ENCODE results near the gene TFR2. TPM values are rescaled to one million over a fixed set of nuclear protein-coding genes. Genes with fewer than 3 reads are reported as not detected.

Gene TFR2
- polyA plus RNA-seq, 4 donors = 1.2 to 1.3 TPM; not detected in 2

DNA sequence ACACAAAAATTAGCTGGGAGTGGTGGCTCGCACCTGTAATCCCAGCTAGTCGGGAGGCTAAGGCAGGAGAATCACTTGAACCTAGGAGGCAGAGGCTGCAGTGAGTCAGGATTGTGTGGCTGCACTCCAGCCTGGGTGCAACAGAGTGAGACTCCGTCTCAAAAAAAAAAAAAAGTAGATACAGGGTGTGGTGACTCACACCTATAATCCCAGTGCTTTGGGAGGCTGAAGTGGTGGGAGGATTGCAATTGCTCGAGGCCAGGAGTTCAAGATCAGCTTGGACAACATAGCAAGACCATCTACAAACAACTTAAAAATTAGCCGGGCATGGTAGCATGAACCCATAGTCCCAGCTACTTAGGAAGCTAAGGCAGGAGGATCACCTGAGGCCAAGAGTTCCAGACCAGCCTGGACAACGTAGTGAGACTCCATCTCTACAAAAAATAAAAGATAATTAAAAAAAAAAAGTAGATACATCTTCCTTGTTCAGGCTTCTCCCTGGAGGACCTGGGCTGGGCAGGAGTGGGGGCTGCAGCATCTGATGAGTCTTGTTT is 27.0 kb downstream of the TFR2 start:
- Histone ChIP-seq H3K27ac (ENCODE audit: low read depth in 1 of 3, low read length in 2 of 3) (no peak overlapping the region), H3K27me3 (ENCODE audit: control insufficient read depth in 3 of 3, insufficient read depth in 3 of 3, low read length in 3 of 3) (no peaks in the 10 kb centered on the region), H3K4me3 (ENCODE audit: low read depth in 1 of 3, low read length in 3 of 3) (no peak overlapping the region), H3K4me1 (ENCODE audit: control insufficient read depth in 3 of 3, insufficient read depth in 2 of 3, low read depth in 1 of 3, low read length in 2 of 3) (peaks cover 0 to 6% (median 2%) of the 10 kb centered on the region in 3 donors), H3K9me3 (ENCODE audit: control insufficient read depth in 2 of 2, insufficient read depth in 1 of 2, low read depth in 1 of 2, low read length in 1 of 2) (no peaks in the 10 kb centered on the region), H3K36me3 (ENCODE audit: control insufficient read depth in 3 of 3, insufficient read depth in 2 of 3, low read depth in 1 of 3, low read length in 3 of 3) (peaks cover 0 to 11% (median 3%) of the 10 kb centered on the region in 3 donors)
- 72 to 90% (median 81%) methylated on average over 6 of the region's 6 CpGs for WGBS, 3 donors
- DNase-seq (no peak), FAIRE-seq (no peak)

DNA sequence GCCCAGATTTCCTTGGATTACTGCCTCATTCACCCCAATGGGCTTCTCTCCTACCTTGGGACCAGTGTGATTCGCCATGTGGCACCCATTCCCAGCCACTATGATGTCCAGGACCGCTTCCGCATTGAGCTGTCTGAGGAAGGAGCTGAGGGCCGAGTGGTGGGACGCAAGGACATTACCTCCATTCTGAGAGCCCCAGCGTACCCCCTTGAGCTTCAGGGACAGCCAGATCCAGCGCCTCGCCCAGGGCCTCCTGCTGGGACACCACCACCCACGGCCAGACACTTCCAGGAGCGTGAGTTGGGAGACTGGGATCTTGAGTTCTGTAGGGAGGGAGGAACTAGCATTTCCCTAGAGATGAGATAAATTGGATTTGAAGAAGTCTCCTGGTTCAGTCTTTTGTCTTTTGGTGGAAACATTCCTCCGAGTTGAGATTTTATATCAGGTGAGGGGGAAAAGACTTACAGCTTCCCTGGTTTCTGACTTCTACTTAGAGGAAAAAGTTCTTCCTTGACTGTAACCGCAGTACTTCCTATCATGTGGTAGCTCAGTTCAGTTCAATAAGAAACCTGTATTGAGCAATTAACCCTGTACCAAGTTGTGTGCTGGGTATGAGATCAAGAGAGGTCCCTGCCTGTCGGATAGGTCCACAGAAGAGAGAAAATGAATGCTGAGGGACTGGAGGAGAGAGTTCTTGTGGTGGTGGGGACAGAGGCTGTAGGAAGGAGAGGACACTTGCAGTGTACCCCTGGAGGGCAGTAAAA is 27.8 kb downstream of the TFR2 start:
- Histone ChIP-seq H3K27ac (ENCODE audit: low read depth in 1 of 3, low read length in 2 of 3) (no peak overlapping the region), H3K36me3 (ENCODE audit: control insufficient read depth in 3 of 3, insufficient read depth in 2 of 3, low read depth in 1 of 3, low read length in 3 of 3) (peaks cover 0 to 11% (median 3%) of the 10 kb centered on the region in 3 donors), H3K27me3 (ENCODE audit: control insufficient read depth in 3 of 3, insufficient read depth in 3 of 3, low read length in 3 of 3) (no peaks in the 10 kb centered on the region), H3K4me3 (ENCODE audit: low read depth in 1 of 3, low read length in 3 of 3) (no peak overlapping the region), H3K4me1 (ENCODE audit: control insufficient read depth in 3 of 3, insufficient read depth in 2 of 3, low read depth in 1 of 3, low read length in 2 of 3) (peaks cover 0 to 6% (median 2%) of the 10 kb centered on the region in 3 donors), H3K9me3 (ENCODE audit: control insufficient read depth in 2 of 2, insufficient read depth in 1 of 2, low read depth in 1 of 2, low read length in 1 of 2) (no peaks in the 10 kb centered on the region)
- WGBS, 3 donors = 87 to 89% (median 88%) methylated on average over 13 of the region's 13 CpGs
- DNase-seq (no peak), FAIRE-seq (no peak)

DNA sequence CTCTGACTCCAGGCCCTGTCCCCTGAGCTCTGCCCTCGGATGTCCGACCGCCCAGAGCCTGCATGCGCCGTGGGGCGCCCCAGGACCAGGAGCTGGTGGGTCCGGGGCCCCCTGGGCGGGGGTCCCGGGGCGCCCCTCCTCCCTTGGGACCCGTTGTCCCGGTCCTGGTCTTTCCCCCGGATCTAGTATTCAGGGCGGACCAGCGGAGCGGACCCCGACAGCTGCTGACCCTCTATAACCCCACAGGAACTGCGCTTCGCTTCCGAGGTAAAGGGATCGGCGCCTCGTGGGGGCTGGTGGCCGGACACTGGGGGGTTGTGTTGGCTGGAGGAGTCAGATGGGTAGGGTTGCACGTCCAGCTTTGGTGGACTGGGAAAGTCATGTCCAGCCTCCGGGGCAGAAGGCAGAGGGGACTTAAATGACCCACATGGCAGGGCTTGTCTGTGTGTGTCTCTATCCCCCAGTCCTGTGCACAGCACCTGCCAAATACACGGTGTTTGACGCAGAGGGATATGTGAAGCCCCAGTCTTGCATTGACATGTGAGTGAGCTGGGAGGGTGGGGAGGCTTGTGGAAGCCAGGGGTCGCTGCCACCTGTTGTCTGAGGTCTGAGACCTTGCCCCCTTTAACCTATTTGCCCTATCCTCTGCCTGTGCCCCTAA is 28.5 kb downstream of the TFR2 start:
- H3K27ac ChIP-seq (ENCODE audit: low read depth in 1 of 3, low read length in 2 of 3) = peak overlapping the region in 1 of 3 donors; percentile 46
- 3 to 5% (median 4%) methylated on average over 28 to 29 of the region's 29 CpGs for WGBS, 3 donors
- peaks cover 0 to 13% (median 3%) of the 10 kb centered on the region in 3 donors for H3K36me3 ChIP-seq (ENCODE audit: control insufficient read depth in 3 of 3, insufficient read depth in 2 of 3, low read depth in 1 of 3, low read length in 3 of 3)
- H3K27me3 ChIP-seq (ENCODE audit: control insufficient read depth in 3 of 3, insufficient read depth in 3 of 3, low read length in 3 of 3) = peaks cover 0 to under 1% (median 0%) of the 10 kb centered on the region in 3 donors
- DNase-seq = no peak
- H3K4me3 ChIP-seq (ENCODE audit: low read depth in 1 of 3, low read length in 3 of 3) = peak overlapping the region; percentile 47 to 76 (median 76)
- no peak for FAIRE-seq
- H3K9me3 ChIP-seq (ENCODE audit: control insufficient read depth in 2 of 2, insufficient read depth in 1 of 2, low read depth in 1 of 2, low read length in 1 of 2) = no peaks in the 10 kb centered on the region
- H3K4me1 ChIP-seq (ENCODE audit: control insufficient read depth in 3 of 3, insufficient read depth in 2 of 3, low read depth in 1 of 3, low read length in 2 of 3) = peaks cover 0 to 6% (median 2%) of the 10 kb centered on the region in 3 donors

DNA sequence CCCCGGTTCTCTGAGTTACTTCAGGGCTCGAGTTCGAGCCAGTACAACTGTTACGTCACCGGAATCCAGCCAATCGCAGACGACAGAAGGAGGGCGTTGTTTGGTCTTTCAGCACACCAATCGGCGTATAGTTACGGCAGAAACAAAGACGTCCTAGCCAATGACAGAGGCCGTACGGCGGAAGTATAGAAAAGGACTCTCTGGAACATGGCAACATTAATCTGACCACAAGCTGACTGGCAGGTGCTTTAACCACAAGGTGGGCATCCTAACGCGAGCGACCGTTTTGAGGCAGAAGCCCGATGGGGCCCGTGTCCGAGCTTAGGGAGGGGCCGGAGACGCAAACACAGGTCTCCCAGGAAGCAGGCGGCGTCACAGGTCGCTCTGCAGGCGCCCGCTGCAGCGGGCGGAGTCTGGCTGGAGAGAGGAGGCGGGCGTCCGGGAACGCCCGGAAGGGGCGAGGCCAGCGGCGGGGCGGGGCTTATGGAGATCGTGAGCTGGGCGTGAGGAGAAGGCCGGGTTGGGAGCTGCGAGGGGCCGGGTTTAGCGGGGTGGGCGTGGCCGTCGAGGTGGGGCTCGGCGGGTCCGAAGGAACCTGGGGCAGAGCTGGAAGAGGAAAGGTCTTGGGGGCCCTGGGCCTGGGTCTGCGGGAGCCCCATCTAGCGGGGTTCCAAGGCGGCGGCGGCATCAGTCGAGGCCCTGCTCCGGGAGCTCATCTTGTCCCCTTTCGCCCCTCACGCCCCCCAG is 29.2 kb downstream of the TFR2 start, which contains the start of gene MOSPD3:
Gene MOSPD3, plus strand, starts transcription at position 558 of the 747 bp plus-strand sequence. CDS start 252 bp downstream, outside the sequence.
- peak within 1 kb of the TSS; percentile 90 to 94 (median 93) for H3K27ac ChIP-seq (ENCODE audit: low read depth in 1 of 3, low read length in 2 of 3)
- H3K27me3 ChIP-seq (ENCODE audit: control insufficient read depth in 3 of 3, insufficient read depth in 3 of 3, low read length in 3 of 3) = peaks cover 0 to 5% (median 0%) of the 10 kb centered on the region in 3 donors
- peaks cover 0 to 14% (median 3%) of the 10 kb centered on the region in 3 donors for H3K36me3 ChIP-seq (ENCODE audit: control insufficient read depth in 3 of 3, insufficient read depth in 2 of 3, low read depth in 1 of 3, low read length in 3 of 3)
- WGBS, 3 donors = 0% methylated on average over 54 to 61 of the region's 61 CpGs
- peak; percentile 99 to 100 for DNase-seq
- H3K4me1 ChIP-seq (ENCODE audit: control insufficient read depth in 3 of 3, insufficient read depth in 2 of 3, low read depth in 1 of 3, low read length in 2 of 3) = peaks cover 0 to 6% (median 2%) of the 10 kb centered on the region in 3 donors
- no peak for FAIRE-seq
- peak within 1 kb of the TSS; percentile 47 to 76 (median 76) for H3K4me3 ChIP-seq (ENCODE audit: low read depth in 1 of 3, low read length in 3 of 3)
- H3K9me3 ChIP-seq (ENCODE audit: control insufficient read depth in 2 of 2, insufficient read depth in 1 of 2, low read depth in 1 of 2, low read length in 1 of 2) = no peaks in the 10 kb centered on the region

DNA sequence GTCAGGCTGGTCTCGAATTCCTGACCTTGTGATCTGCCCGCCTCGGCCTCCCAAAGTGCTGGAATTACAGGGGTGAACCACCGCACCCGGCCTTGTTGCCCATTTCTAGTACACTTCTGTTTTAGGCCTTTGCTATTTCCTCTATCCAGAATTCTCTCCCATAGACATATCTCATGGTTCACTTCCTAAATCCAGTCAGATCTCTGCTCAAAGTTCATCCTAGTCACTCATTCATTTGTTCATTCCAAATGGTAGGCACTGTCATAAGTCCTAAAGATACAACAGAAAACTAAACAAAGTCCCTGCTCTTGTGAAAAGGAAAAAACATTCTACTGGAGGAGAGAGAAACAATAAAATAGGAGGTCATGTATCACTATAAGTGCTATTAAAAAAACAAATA is 31.4 kb downstream of the TFR2 start:
- 90 to 94% (median 91%) methylated on average over 5 of the region's 5 CpGs for WGBS, 3 donors

DNA sequence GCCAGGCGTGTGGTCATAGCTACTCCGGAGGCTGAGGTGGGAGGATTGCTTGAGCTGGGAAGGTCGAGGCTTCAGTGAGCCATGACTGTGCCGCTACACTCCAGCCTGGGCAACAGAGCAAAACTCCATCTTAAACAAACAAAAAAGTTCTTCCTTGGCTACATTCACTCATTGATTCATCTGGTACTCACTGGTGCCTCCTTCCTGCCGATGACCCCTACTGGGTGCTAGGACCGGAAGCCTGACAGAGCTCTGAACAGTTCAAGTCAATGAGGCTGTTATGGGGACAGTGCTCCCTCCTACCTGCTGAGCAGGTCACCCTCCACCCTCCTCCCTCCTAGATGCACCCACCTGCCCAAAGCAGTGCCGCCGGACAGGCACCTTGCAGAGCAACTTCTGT is 34.2 kb downstream of the TFR2 start:
- WGBS, 3 donors = 73 to 90% (median 77%) methylated on average over 6 to 8 of the region's 8 CpGs
- peaks cover 0 to 21% (median 3%) of the 10 kb centered on the region in 3 donors for H3K4me1 ChIP-seq (ENCODE audit: control insufficient read depth in 3 of 3, insufficient read depth in 2 of 3, low read depth in 1 of 3, low read length in 2 of 3)
- H3K9me3 ChIP-seq (ENCODE audit: control insufficient read depth in 2 of 2, insufficient read depth in 1 of 2, low read depth in 1 of 2, low read length in 1 of 2) = no peaks in the 10 kb centered on the region
- no peak for FAIRE-seq
- H3K4me3 ChIP-seq (ENCODE audit: low read depth in 1 of 3, low read length in 3 of 3) = no peak overlapping the region
- H3K27ac ChIP-seq (ENCODE audit: low read depth in 1 of 3, low read length in 2 of 3) = no peak overlapping the region
- no peak for DNase-seq
- H3K27me3 ChIP-seq (ENCODE audit: control insufficient read depth in 3 of 3, insufficient read depth in 3 of 3, low read length in 3 of 3) = peaks cover 0 to 50% (median 0%) of the 10 kb centered on the region in 3 donors
- peaks cover 0 to 6% (median 0%) of the 10 kb centered on the region in 3 donors for H3K36me3 ChIP-seq (ENCODE audit: control insufficient read depth in 3 of 3, insufficient read depth in 2 of 3, low read depth in 1 of 3, low read length in 3 of 3)

More for the DNA sequence above, 31.4 kb downstream of the TFR2 start:
- Histone ChIP-seq H3K36me3 (ENCODE audit: control insufficient read depth in 3 of 3, insufficient read depth in 2 of 3, low read depth in 1 of 3, low read length in 3 of 3) (peaks cover 0 to 17% (median 3%) of the 10 kb centered on the region in 3 donors), H3K4me1 (ENCODE audit: control insufficient read depth in 3 of 3, insufficient read depth in 2 of 3, low read depth in 1 of 3, low read length in 2 of 3) (peaks cover 0 to 14% (median 2%) of the 10 kb centered on the region in 3 donors), H3K4me3 (ENCODE audit: low read depth in 1 of 3, low read length in 3 of 3) (no peak overlapping the region), H3K27me3 (ENCODE audit: control insufficient read depth in 3 of 3, insufficient read depth in 3 of 3, low read length in 3 of 3) (peaks cover 0 to 26% (median 0%) of the 10 kb centered on the region in 3 donors), H3K9me3 (ENCODE audit: control insufficient read depth in 2 of 2, insufficient read depth in 1 of 2, low read depth in 1 of 2, low read length in 1 of 2) (no peaks in the 10 kb centered on the region), H3K27ac (ENCODE audit: low read depth in 1 of 3, low read length in 2 of 3) (no peak overlapping the region)
- DNase-seq (no peak), FAIRE-seq (no peak)

DNA sequence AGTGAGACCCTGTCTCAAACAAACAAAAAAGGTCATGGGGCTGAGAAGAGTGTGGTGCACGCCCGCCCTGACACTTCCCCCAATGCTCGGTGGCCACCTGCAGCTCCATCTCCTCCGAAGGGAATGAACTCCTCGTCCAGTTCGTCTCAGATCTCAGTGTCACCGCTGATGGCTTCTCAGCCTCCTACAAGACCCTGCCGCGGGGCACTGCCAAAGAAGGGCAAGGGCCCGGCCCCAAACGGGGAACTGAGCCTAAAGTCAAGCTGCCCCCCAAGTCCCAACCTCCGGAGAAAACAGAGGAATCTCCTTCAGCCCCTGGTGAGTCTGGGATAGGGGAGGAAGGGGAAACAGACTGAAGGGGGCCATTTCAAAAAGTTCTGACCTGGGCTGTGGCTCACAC is 35.0 kb downstream of the TFR2 start:
- no peak overlapping the region for H3K4me3 ChIP-seq (ENCODE audit: low read depth in 1 of 3, low read length in 3 of 3)
- H3K27me3 ChIP-seq (ENCODE audit: control insufficient read depth in 3 of 3, insufficient read depth in 3 of 3, low read length in 3 of 3) = peaks cover 0 to 50% (median 0%) of the 10 kb centered on the region in 3 donors
- H3K4me1 ChIP-seq (ENCODE audit: control insufficient read depth in 3 of 3, insufficient read depth in 2 of 3, low read depth in 1 of 3, low read length in 2 of 3) = peaks cover 0 to 21% (median 6%) of the 10 kb centered on the region in 3 donors
- no peaks in the 10 kb centered on the region for H3K9me3 ChIP-seq (ENCODE audit: control insufficient read depth in 2 of 2, insufficient read depth in 1 of 2, low read depth in 1 of 2, low read length in 1 of 2)
- FAIRE-seq (no peak), DNase-seq (no peak)
- H3K36me3 ChIP-seq (ENCODE audit: control insufficient read depth in 3 of 3, insufficient read depth in 2 of 3, low read depth in 1 of 3, low read length in 3 of 3) = peaks cover 0 to 6% (median 0%) of the 10 kb centered on the region in 3 donors
- 82 to 90% (median 83%) methylated on average over 12 of the region's 12 CpGs for WGBS, 3 donors
- no peak overlapping the region for H3K27ac ChIP-seq (ENCODE audit: low read depth in 1 of 3, low read length in 2 of 3)

All from small intestine (tissue), 7 donors.